ENCODE data around the gene RAB11FIP3. TPM values are rescaled to one million over a fixed set of nuclear protein-coding genes. Genes with fewer than 3 reads are reported as not detected.
A peak's percentile ranks its signal among the peaks of the same experiment; 100 is the strongest.

Gene RAB11FIP3
- total RNA-seq, 1 donor, result 25.3 TPM

DNA sequence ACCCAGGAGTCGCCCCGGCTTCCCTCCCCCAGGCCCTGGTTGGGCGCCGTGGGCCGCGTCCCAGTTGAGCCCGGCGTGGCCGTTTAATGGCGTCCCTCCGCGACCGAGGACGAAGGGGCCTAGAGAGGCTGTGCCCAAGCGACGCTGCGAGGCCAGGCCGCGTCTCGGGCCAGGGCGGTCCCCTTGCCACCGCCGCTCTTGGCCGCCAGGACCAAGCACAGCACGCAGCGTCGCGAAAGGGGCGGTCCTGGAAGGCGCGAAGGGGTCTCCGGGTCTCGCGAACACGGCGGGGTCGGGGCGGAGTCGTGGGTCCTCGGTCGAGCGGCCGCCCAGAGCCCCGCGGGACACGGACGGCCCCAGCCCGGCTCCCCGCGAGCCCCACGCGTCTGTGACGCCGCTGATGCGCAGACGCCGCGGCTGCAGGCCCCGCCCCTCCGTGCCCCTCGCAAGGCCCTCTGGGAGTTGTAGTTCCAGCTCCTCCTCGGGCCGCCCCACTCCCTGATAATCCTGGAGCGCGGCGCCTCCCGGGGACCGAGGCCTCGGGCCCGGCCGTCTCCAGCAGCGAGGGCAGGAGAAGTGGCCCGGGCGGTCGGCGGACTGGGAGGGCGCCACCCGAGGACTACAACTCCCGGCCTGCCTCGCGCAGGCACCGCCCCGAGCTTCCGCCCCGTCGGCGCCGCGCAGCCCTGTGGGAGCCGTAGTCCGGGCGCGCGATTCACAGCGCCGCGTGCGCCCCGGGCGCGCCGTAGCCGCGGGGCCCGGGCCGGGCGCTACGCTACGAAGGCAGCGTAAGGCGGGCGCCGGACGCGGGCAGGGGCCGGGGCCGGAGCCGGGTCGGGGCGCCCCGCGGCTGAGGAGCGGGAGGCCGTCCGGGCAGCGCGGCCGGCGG, 101.8 kb downstream of the RAB11FIP3 start, which contains the start of gene CAPN15:
TSS of gene CAPN15 (plus strand) at position 698 of the 889 bp plus-strand sequence. CDS start 19,127 bp downstream, outside the sequence.
- Histone ChIP-seq H3K4me3 (ENCODE audit: insufficient read depth, low read length) (peak within 1 kb of the TSS; percentile 86), H3K4me2 (ENCODE audit: insufficient read depth, low read length) (peak within 1 kb of the TSS; percentile 93), H3K79me2 (ENCODE audit: insufficient read depth, low read length) (peaks cover 67% of the 10 kb centered on the region), H3K36me3 (ENCODE audit: insufficient read depth, low read length) (peaks cover 3% of the 10 kb centered on the region), H3K9me3 (ENCODE audit: low read depth, low read length) (no peaks in the 10 kb centered on the region), H4K20me1 (ENCODE audit: insufficient read depth, low read length) (peaks cover 62% of the 10 kb centered on the region), H3K27ac (ENCODE audit: low read depth, low read length) (peak within 1 kb of the TSS; percentile 77), H2AFZ (ENCODE audit: low read length) (peak within 1 kb of the TSS; percentile 62), H3K27me3 (ENCODE audit: insufficient read depth, low read length) (no peaks in the 10 kb centered on the region), H3K4me1 (ENCODE audit: insufficient read depth, low read length) (peaks cover 31% of the 10 kb centered on the region)
- peak; percentile 99 for DNase-seq (ENCODE audit: insufficient read length, low spot score, missing footprints)
- TF ChIP-seq, protein P1, sequence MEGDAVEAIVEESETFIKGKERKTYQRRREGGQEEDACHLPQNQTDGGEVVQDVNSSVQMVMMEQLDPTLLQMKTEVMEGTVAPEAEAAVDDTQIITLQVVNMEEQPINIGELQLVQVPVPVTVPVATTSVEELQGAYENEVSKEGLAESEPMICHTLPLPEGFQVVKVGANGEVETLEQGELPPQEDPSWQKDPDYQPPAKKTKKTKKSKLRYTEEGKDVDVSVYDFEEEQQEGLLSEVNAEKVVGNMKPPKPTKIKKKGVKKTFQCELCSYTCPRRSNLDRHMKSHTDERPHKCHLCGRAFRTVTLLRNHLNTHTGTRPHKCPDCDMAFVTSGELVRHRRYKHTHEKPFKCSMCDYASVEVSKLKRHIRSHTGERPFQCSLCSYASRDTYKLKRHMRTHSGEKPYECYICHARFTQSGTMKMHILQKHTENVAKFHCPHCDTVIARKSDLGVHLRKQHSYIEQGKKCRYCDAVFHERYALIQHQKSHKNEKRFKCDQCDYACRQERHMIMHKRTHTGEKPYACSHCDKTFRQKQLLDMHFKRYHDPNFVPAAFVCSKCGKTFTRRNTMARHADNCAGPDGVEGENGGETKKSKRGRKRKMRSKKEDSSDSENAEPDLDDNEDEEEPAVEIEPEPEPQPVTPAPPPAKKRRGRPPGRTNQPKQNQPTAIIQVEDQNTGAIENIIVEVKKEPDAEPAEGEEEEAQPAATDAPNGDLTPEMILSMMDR (IDR thresholded peaks at IDR 0.05; ENCODE audit: extremely low read depth, low read depth, low read length), result no peak

DNA sequence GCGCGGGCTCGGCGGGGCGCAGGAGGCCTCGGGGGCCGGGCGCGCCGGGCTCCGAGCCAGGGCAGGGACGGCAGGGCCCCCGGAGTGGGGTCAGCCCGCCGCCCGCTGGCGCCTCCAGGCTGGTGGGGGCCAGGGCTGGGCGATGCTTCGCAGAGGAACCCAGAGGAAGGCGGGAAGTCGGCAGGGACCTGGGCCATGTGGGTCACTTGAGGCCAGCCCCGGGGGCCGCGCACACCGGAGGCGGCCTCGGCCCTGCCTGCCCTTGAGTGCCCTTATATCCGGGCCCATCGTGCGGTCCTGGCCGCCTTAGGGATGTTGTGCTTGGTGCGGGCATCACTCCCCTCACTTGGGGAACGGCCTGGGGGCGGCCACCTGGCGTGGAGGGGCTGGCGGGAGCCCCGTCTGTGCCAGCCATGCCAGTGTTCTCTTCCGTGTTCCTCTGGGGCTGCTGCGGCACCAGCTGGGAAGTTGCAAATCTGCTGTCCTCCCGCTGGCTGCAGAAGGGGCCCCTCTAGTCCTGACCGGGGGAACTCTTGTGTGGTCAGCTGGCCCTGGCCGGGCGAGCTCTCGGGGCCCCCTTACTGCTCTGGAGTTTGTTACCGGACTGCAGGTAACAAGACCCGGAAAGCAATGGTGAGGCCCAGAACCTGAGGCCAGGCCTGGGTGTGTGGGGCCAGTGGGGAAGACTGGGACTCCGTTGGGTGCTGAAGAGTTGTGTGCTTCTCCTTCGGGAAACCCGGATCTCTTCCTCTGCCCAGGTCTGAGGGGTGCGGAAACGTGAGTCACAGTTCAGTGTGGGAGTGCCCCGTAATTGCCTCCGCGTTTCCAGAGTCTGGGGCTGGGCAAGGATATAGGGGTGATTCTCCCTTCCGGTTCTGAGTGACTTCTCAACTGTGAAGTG, 102.9 kb downstream of the RAB11FIP3 start:
- H3K79me2 ChIP-seq (ENCODE audit: insufficient read depth, low read length), result peaks cover 76% of the 10 kb centered on the region
- peak overlapping the region; percentile 91 for H3K4me2 ChIP-seq (ENCODE audit: insufficient read depth, low read length)
- H3K27me3 ChIP-seq (ENCODE audit: insufficient read depth, low read length), result no peaks in the 10 kb centered on the region
- peak; percentile 95 for DNase-seq (ENCODE audit: insufficient read length, low spot score, missing footprints)
- TF ChIP-seq, protein P1 (IDR thresholded peaks at IDR 0.05; ENCODE audit: extremely low read depth, low read depth, low read length), result no peak
- peak overlapping the region; percentile 86 for H3K4me3 ChIP-seq (ENCODE audit: insufficient read depth, low read length)
- H2AFZ ChIP-seq (ENCODE audit: low read length), result no peak overlapping the region
- peaks cover 3% of the 10 kb centered on the region for H3K36me3 ChIP-seq (ENCODE audit: insufficient read depth, low read length)
- peaks cover 31% of the 10 kb centered on the region for H3K4me1 ChIP-seq (ENCODE audit: insufficient read depth, low read length)
- peaks cover 61% of the 10 kb centered on the region for H4K20me1 ChIP-seq (ENCODE audit: insufficient read depth, low read length)
- H3K27ac ChIP-seq (ENCODE audit: low read depth, low read length), result peak overlapping the region; percentile 72
- H3K9me3 ChIP-seq (ENCODE audit: low read depth, low read length), result no peaks in the 10 kb centered on the region

DNA sequence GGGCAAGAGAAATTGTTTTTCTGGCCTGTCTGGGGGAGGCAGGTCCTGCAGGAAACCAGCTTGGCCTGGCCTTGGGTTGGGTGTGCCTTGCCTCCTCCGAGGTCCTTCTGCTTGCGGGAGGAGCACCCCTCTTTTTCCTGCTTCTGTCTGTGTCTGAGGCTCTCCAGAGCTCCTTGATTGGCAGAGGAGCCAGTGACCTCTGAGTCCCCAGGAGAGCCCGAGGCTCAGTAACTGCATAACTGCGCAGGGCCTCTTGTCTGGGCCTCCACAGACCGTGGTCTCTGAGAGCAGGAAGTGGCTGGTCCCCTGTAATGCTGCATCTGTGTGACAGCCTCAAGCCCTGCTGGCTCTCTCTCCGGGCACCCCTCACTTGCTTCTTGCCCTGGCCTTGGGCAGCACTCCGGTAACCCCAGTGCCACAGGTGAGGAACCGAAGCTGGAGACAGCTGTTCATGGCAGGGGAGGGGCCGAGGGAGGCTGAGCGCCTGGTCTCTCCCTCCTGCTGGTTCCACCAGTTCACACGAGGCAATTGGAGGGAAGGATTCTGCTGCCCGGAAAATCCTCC, 103.6 kb downstream of the RAB11FIP3 start:
- DNase-seq (ENCODE audit: insufficient read length, low spot score, missing footprints), result no peak
- Histone ChIP-seq H3K36me3 (ENCODE audit: insufficient read depth, low read length) (peaks cover 3% of the 10 kb centered on the region), H3K27ac (ENCODE audit: low read depth, low read length) (peak overlapping the region; percentile 72), H3K27me3 (ENCODE audit: insufficient read depth, low read length) (no peaks in the 10 kb centered on the region), H3K4me1 (ENCODE audit: insufficient read depth, low read length) (peaks cover 31% of the 10 kb centered on the region), H3K79me2 (ENCODE audit: insufficient read depth, low read length) (peaks cover 81% of the 10 kb centered on the region), H3K4me3 (ENCODE audit: insufficient read depth, low read length) (peak overlapping the region; percentile 86), H3K4me2 (ENCODE audit: insufficient read depth, low read length) (peak overlapping the region; percentile 91), H3K9me3 (ENCODE audit: low read depth, low read length) (no peaks in the 10 kb centered on the region), H2AFZ (ENCODE audit: low read length) (no peak overlapping the region), H4K20me1 (ENCODE audit: insufficient read depth, low read length) (peaks cover 66% of the 10 kb centered on the region)
- TF ChIP-seq, protein P1 (IDR thresholded peaks at IDR 0.05; ENCODE audit: extremely low read depth, low read depth, low read length), result no peak

Data from osteoblast (primary cell).